ENCODE measurements around the gene YJEFN3. TPM values are rescaled to one million over a fixed set of nuclear protein-coding genes. Genes with fewer than 3 reads are reported as not detected.

The YJEFN3 gene
- total and polyA plus RNA-seq, 2 donors from 2014 or later: 3.1 to 3.7 TPM

DNA sequence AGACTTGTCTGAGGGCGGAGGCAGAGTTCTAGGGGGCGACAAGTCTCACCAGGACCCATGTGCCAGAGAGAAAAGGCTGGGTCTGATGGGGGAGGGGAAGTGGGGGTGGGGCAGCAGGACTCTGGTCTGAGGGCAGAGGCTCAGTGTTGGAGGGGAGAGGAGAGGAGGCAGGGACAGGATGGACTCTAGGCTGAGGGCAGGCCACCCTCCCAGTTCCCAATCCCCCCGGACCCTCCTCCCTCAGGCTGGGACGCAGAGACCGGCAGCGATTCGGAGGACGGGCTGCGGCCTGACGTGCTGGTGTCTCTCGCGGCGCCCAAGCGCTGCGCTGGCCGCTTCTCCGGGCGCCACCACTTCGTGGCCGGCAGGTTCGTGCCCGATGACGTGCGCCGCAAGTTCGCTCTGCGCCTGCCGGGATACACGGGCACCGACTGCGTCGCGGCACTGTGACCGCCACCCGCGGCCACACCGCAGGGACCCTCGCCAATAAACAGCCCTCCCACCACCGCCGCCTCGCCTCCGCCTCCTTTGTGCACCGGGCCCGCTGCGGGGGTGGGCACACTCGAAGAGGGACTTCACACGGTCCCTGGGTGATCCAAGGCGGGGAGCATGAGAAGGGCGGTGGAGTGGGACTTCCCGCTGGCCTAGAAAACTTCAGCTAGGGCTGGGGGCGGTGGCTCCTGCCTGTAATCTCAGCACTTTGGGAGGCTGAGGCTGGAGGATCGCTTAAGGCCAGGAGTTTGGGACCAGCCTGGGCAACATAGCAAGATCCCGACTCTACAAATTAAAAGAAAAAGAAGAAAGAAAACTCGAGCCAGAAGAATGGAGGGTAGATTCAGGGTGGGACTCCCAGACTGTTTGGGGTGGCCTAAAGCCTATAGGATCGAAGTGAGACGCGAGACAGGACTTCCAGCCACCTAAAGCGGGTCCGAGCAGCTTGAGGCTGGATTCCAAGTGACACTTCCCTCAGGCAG lies 8.7 kb downstream of the YJEFN3 start:
- Histone ChIP-seq H3K9me3 (ENCODE audit: control insufficient read depth in 2 of 3, insufficient read depth in 1 of 3, low read length in 3 of 3) (no peaks in the 10 kb centered on the region), H3K9ac (ENCODE audit: low read length in 3 of 3) (no peak overlapping the region), H3K27me3 (ENCODE audit: control insufficient read depth, insufficient read depth, low read length) (peaks cover 18% of the 10 kb centered on the region), H3K27ac (ENCODE audit: low read depth in 2 of 2, low read length in 2 of 2) (no peak overlapping the region), H3K4me3 (ENCODE audit: low read length in 3 of 3) (no peak overlapping the region), H3K4me1 (ENCODE audit: control insufficient read depth in 2 of 3, insufficient read depth in 2 of 3, low read depth in 1 of 3, low read length in 3 of 3) (peaks cover 0 to 17% (median 5%) of the 10 kb centered on the region in 3 donors), H3K36me3 (ENCODE audit: control insufficient read depth in 2 of 3, insufficient read depth in 3 of 3, low read length in 3 of 3) (no peaks in the 10 kb centered on the region)
- no peak for FAIRE-seq
- TF ChIP-seq, protein P1, sequence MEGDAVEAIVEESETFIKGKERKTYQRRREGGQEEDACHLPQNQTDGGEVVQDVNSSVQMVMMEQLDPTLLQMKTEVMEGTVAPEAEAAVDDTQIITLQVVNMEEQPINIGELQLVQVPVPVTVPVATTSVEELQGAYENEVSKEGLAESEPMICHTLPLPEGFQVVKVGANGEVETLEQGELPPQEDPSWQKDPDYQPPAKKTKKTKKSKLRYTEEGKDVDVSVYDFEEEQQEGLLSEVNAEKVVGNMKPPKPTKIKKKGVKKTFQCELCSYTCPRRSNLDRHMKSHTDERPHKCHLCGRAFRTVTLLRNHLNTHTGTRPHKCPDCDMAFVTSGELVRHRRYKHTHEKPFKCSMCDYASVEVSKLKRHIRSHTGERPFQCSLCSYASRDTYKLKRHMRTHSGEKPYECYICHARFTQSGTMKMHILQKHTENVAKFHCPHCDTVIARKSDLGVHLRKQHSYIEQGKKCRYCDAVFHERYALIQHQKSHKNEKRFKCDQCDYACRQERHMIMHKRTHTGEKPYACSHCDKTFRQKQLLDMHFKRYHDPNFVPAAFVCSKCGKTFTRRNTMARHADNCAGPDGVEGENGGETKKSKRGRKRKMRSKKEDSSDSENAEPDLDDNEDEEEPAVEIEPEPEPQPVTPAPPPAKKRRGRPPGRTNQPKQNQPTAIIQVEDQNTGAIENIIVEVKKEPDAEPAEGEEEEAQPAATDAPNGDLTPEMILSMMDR (IDR thresholded peaks at IDR 0.05; ENCODE audit: borderline replicate concordance, extremely low read depth, insufficient read depth): no peak
- DNase-seq: peak in 2 of 5 donors; percentile 65 to 74
- intact Hi-C loops (cut with DNase I): loop anchor here (10.0 kb wide), 1 partner anchor 427 kb away; no protein-coding TSS in a partner anchor

DNA sequence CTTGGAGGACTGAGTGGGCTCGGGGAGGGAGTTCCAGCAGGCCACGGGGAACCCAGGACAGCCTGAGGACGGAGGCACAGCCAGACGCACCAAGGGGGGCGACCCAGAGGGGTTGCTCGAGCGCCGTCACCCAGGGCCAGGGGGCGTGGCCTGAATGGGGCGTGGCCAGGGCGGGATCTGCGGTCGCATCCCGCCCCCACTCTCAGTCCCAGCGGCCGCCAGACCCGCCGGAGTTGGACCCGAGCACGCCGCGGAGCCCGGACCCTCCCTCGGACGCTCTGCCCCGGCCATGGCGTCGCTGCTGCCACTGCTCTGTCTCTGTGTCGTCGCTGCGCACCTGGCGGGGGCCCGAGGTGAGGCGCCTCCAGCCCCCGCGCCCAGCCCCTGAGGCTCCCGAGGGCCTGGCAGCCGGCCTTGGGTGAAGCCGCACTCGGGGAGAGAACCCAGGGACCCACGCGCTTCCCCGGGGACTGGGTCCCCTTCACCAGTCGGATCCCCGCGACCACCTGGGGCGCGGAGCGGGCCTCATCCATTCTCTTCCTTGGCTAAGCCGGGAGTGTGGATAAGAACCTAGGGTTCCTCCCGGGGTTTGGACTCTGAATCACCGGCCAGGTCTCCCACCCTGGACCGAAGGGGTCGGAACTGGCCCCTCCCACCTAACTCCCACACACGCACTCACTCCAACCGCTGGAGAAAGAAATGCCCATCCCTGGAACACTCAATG lies 9.5 kb downstream of the YJEFN3 start, which contains the start of gene CILP2:
Gene CILP2 (plus strand): TSS at position 205 of the 724 bp plus-strand sequence. CDS start 85 bp downstream, at position 290.
- Histone ChIP-seq H3K4me1 (ENCODE audit: control insufficient read depth in 2 of 3, insufficient read depth in 2 of 3, low read depth in 1 of 3, low read length in 3 of 3) (peaks cover 0 to 17% (median 5%) of the 10 kb centered on the region in 3 donors), H3K27ac (ENCODE audit: low read depth in 2 of 2, low read length in 2 of 2) (no peak within 1 kb of the TSS), H3K27me3 (ENCODE audit: control insufficient read depth, insufficient read depth, low read length) (peaks cover 18% of the 10 kb centered on the region), H3K9me3 (ENCODE audit: control insufficient read depth in 2 of 3, insufficient read depth in 1 of 3, low read length in 3 of 3) (no peaks in the 10 kb centered on the region), H3K4me3 (ENCODE audit: low read length in 3 of 3) (no peak within 1 kb of the TSS), H3K36me3 (ENCODE audit: control insufficient read depth in 2 of 3, insufficient read depth in 3 of 3, low read length in 3 of 3) (no peaks in the 10 kb centered on the region), H3K9ac (ENCODE audit: low read length in 3 of 3) (no peak within 1 kb of the TSS)
- TF ChIP-seq, protein P1 (IDR thresholded peaks at IDR 0.05; ENCODE audit: borderline replicate concordance, extremely low read depth, insufficient read depth): no peak
- intact Hi-C loops (cut with DNase I): loop anchor here (10.0 kb wide), 1 partner anchor 427 kb away; no protein-coding TSS in a partner anchor
- DNase-seq: peak; percentile 56 to 85 (median 71)
- FAIRE-seq: no peak

DNA sequence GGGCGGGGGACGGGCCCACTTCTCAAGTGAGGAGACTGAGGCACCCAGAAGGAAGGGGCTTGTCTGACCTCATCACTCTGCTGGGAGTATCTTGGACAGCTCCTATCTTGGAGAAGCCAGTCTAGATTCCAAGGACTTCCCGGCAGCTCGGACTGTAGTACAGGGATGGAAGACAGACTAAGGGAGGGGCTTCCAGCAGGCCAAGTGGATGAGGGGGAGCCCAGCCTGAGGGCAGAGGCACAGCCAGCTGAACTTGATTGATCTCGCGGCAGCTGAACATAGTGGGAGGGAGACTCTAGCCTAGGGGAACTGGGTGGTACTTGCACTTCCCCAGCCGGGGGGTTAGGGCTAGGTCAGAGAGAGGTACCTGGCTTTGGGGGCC lies 10.1 kb downstream of the YJEFN3 start:
- Histone ChIP-seq H3K27ac (ENCODE audit: low read depth in 2 of 2, low read length in 2 of 2) (no peak overlapping the region), H3K4me3 (ENCODE audit: low read length in 3 of 3) (no peak overlapping the region), H3K36me3 (ENCODE audit: control insufficient read depth in 2 of 3, insufficient read depth in 3 of 3, low read length in 3 of 3) (no peaks in the 10 kb centered on the region), H3K9me3 (ENCODE audit: control insufficient read depth in 2 of 3, insufficient read depth in 1 of 3, low read length in 3 of 3) (no peaks in the 10 kb centered on the region), H3K4me1 (ENCODE audit: control insufficient read depth in 2 of 3, insufficient read depth in 2 of 3, low read depth in 1 of 3, low read length in 3 of 3) (peaks cover 0 to 17% (median 5%) of the 10 kb centered on the region in 3 donors), H3K9ac (ENCODE audit: low read length in 3 of 3) (no peak overlapping the region), H3K27me3 (ENCODE audit: control insufficient read depth, insufficient read depth, low read length) (peaks cover 18% of the 10 kb centered on the region)
- intact Hi-C loops (cut with DNase I): loop anchor here (10.0 kb wide), 1 partner anchor 426 kb away; no protein-coding TSS in a partner anchor
- TF ChIP-seq, protein P1 (IDR thresholded peaks at IDR 0.05; ENCODE audit: borderline replicate concordance, extremely low read depth, insufficient read depth): no peak
- DNase-seq (no peak), FAIRE-seq (no peak)
